ENCODE measurements around the gene RARRES1. TPM values are rescaled to one million over a fixed set of nuclear protein-coding genes. Genes with fewer than 3 reads are reported as not detected.
"Not testable (repeated sequence)": the region's sequence is repeated elsewhere in the genome, so short reads cannot be mapped to it uniquely, and the experiment has no call there.

The RARRES1 gene
- total and polyA plus RNA-seq, 5 donors, result 25.5 to 149 (median 62.9) TPM

DNA sequence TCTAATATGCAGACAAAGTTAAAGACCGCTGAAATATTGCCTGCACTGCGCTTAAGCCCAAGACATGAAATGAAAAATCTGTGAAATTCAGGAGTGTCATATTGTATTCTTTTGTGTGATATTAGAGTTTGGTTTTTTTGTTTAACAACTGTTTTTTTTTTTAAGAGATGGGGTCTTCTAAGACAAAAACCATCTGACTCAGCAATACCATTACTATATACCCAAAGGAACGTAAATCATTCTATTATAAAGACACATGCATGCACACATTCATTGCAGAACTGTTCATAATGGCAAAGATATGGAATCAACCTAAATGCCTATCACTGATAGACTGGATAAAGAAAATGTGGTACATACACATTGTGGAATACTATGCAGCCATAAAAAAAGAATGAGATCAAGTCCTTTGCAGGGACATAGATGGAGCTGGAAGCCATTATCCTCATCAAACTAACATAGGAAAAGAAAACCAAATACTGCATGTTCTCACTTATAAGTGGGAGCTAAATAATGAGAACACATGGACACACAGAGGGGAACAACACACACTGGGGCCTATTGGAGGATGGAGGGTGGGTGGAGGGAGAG, 38.3 kb downstream of the RARRES1 start:
- intact Hi-C loops (cut with DNase I); ATAC-seq; H3K4me3 ChIP-seq (ENCODE audit: low read length); DNase-seq; H3K9me3 ChIP-seq (ENCODE audit: control insufficient read depth, low read length); H3K4me1 ChIP-seq (ENCODE audit: control insufficient read depth, insufficient read depth, low read length); H3K27me3 ChIP-seq (ENCODE audit: control insufficient read depth, insufficient read depth); H3K27ac ChIP-seq (ENCODE audit: low read length): not testable (repeated sequence)
- WGBS, result 98% methylated on average over 3 of the region's 3 CpGs

GRCh38 chr3:158685159-158685558, 47.1 kb downstream of the RARRES1 start:
- H3K9me3 ChIP-seq (ENCODE audit: control insufficient read depth, low read length), result no peaks in the 10 kb centered on the region
- WGBS, result 88% methylated on average over 2 of the region's 2 CpGs
- H3K4me1 ChIP-seq (ENCODE audit: control insufficient read depth, insufficient read depth, low read length), result no peaks in the 10 kb centered on the region
- intact Hi-C loops (cut with DNase I), result no loop called here
- ATAC-seq (no peak), DNase-seq (no peak)
- no peak overlapping the region for H3K27ac ChIP-seq (ENCODE audit: low read length)
- H3K4me3 ChIP-seq (ENCODE audit: low read length), result no peak overlapping the region
- no peaks in the 10 kb centered on the region for H3K27me3 ChIP-seq (ENCODE audit: control insufficient read depth, insufficient read depth)

- H3K4me3 ChIP-seq (ENCODE audit: low read length), result no peak overlapping the region
- 95% methylated on average over 5 of the region's 5 CpGs for WGBS
- intact Hi-C loops (cut with DNase I), result no loop called here
- DNase-seq (no peak), ATAC-seq (no peak)
- no peaks in the 10 kb centered on the region for H3K9me3 ChIP-seq (ENCODE audit: control insufficient read depth, low read length)
- H3K4me1 ChIP-seq (ENCODE audit: control insufficient read depth, insufficient read depth, low read length), result no peaks in the 10 kb centered on the region
- H3K27me3 ChIP-seq (ENCODE audit: control insufficient read depth, insufficient read depth), result no peaks in the 10 kb centered on the region
- H3K27ac ChIP-seq (ENCODE audit: low read length), result no peak overlapping the region
These were observed 48.9 kb downstream of the RARRES1 start for GRCh38 chr3:158683230-158683962.

DNA sequence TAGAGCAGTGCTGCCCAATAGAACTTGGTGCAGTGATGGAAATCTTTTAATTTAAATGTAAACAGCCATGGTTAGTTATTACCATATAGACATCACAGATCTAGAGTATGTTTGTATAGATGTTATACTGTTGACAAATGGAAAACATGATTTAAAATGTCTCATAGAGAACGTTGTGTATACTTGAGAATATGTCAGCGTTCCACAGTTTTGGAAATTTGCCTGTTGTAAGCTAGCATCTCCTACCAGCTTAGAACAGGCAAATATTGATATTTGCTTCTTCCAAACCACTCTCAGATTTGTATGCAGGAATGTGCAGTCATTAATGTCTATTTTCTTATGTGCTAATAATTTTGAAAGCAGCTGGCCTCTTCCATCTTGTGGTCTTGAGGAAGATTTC, 51.4 kb downstream of the RARRES1 start:
- WGBS, result 89% methylated on average over 2 of the region's 2 CpGs
- DNase-seq (no peak), ATAC-seq (no peak)
- H3K27me3 ChIP-seq (ENCODE audit: control insufficient read depth, insufficient read depth), result no peaks in the 10 kb centered on the region
- no peak overlapping the region for H3K27ac ChIP-seq (ENCODE audit: low read length)
- H3K9me3 ChIP-seq (ENCODE audit: control insufficient read depth, low read length), result no peaks in the 10 kb centered on the region
- no peaks in the 10 kb centered on the region for H3K4me1 ChIP-seq (ENCODE audit: control insufficient read depth, insufficient read depth, low read length)
- no peak overlapping the region for H3K4me3 ChIP-seq (ENCODE audit: low read length)
- intact Hi-C loops (cut with DNase I), result no loop called here

DNA sequence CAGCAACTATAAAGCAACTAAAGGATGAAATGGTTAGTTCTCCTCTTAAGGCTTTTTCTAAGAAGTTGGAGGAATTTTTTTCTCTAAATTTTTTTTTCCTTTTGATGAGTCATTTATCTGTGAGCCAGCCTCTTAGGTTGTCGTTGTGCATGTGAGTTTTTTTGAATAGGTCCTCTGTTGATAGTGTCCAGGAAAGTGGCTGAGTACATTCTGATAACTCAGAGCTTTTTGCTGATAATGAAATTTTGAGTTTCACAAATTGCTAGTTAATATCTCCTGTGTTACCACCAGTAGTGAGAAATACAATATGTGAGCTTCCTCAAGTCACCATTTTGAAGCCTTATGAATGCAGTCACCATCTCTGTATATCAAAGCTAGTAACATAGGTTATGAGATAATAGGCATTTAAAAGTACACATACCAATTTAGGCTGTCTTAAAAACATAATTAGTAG, 52.7 kb downstream of the RARRES1 start:
- Histone ChIP-seq H3K4me3 (ENCODE audit: low read length) (no peak overlapping the region), H3K9me3 (ENCODE audit: control insufficient read depth, low read length) (no peaks in the 10 kb centered on the region), H3K27ac (ENCODE audit: low read length) (no peak overlapping the region), H3K4me1 (ENCODE audit: control insufficient read depth, insufficient read depth, low read length) (no peaks in the 10 kb centered on the region), H3K27me3 (ENCODE audit: control insufficient read depth, insufficient read depth) (no peaks in the 10 kb centered on the region)
- ATAC-seq (no peak), DNase-seq (no peak)
- intact Hi-C loops (cut with DNase I), result no loop called here
- 22% methylated on average over 1 of the region's 1 CpG for WGBS

- Histone ChIP-seq H3K4me1 (ENCODE audit: control insufficient read depth, insufficient read depth, low read length) (no peaks in the 10 kb centered on the region), H3K9me3 (ENCODE audit: control insufficient read depth, low read length) (no peaks in the 10 kb centered on the region), H3K27ac (ENCODE audit: low read length) (no peak overlapping the region), H3K4me3 (ENCODE audit: low read length) (no peak overlapping the region), H3K27me3 (ENCODE audit: control insufficient read depth, insufficient read depth) (no peaks in the 10 kb centered on the region)
- DNase-seq, result no peak
- ATAC-seq, result no peak
- intact Hi-C loops (cut with DNase I), result no loop called here
- WGBS, result 92% methylated on average over 2 of the region's 2 CpGs
These were observed 53.6 kb downstream of the RARRES1 start for GRCh38 chr3:158678687-158679086.

DNA sequence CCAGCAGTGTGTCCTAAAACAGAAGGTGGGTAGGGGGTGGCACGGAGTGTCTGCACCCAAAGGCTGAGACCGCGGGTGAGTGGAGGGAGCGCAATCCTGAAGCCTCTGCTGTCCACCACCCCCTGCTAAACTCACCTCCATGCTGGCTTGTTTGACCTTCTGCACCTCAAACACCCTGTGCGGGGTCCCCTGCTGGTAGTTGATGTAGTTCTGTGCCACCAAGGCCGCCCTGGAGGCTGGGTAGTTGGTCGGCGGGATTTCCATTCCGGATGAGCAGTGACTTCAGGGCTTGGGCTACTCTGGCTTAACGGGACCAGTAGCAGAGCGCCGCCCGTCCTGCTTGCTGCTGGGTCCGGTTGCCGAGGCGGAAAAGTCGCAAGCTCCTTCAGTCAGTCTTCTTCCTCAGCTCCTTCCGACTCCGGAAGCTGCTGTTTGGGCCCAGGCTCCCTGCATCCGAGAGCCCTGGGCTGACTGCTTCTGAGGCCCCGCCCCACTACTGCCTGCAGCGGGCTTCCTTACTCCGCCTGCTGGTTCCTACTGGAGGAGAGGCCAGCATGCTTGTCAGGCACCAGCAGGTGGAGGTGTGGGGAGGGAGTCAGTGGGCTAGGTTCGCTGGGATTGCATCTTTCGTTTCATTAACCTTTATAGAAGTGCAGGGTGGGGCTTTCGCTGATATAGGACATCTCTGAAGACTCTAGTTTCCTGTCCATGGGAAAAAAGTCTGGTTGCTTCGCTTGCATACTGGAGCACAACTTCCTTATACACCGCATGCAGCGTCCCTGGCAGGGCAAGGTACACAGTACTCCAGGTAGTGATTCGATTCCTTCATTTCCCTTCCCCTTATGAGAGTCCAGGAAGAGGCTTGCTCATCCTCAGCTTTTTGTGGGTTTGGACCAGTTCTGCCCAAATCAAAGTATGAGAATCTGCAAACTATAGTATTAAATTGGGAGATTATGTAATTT, 59.8 kb downstream of the RARRES1 start, which contains the start of gene LXN:
LXN (minus strand) TSS at position 434 of the 962 bp plus-strand sequence; CDS start at position 264, 170 bp downstream.
- 16% methylated on average over 30 of the region's 30 CpGs for WGBS
- Histone ChIP-seq H3K27me3 (ENCODE audit: control insufficient read depth, insufficient read depth) (no peaks in the 10 kb centered on the region), H3K27ac (ENCODE audit: low read length) (peak within 1 kb of the TSS; percentile 75), H3K4me1 (ENCODE audit: control insufficient read depth, insufficient read depth, low read length) (no peaks in the 10 kb centered on the region), H3K9me3 (ENCODE audit: control insufficient read depth, low read length) (no peaks in the 10 kb centered on the region), H3K4me3 (ENCODE audit: low read length) (peak within 1 kb of the TSS; percentile 63)
- peak; percentile 99 for ATAC-seq
- peak; percentile 86 to 94 (median 92) for DNase-seq
- intact Hi-C loops (cut with DNase I), result no loop called here

GRCh38 chr3:158671821-158672214, 60.4 kb downstream of the RARRES1 start:
- DNase-seq, result no peak
- intact Hi-C loops (cut with DNase I), result no loop called here
- WGBS, result 27% methylated on average over 6 of the region's 6 CpGs

GRCh38 chr3:158668506-158668905, 63.8 kb downstream of the RARRES1 start:
- WGBS, result 70% methylated on average over 2 of the region's 2 CpGs
- no peak for ATAC-seq
- Histone ChIP-seq H3K27me3 (ENCODE audit: control insufficient read depth, insufficient read depth) (no peaks in the 10 kb centered on the region), H3K4me3 (ENCODE audit: low read length) (no peak overlapping the region), H3K9me3 (ENCODE audit: control insufficient read depth, low read length) (no peaks in the 10 kb centered on the region), H3K4me1 (ENCODE audit: control insufficient read depth, insufficient read depth, low read length) (no peaks in the 10 kb centered on the region), H3K27ac (ENCODE audit: low read length) (no peak overlapping the region)
- DNase-seq, result no peak
- intact Hi-C loops (cut with DNase I), result loop anchor here in 3 of 4 donors (10.0 kb wide), 1 partner anchor 126 kb away; no protein-coding TSS in a partner anchor

More at GRCh38 chr3:158671821-158672214, 60.4 kb downstream of the RARRES1 start:
- Histone ChIP-seq H3K4me1 (ENCODE audit: control insufficient read depth, insufficient read depth, low read length) (no peaks in the 10 kb centered on the region), H3K27me3 (ENCODE audit: control insufficient read depth, insufficient read depth) (no peaks in the 10 kb centered on the region), H3K27ac (ENCODE audit: low read length) (peak overlapping the region; percentile 75), H3K9me3 (ENCODE audit: control insufficient read depth, low read length) (no peaks in the 10 kb centered on the region), H3K4me3 (ENCODE audit: low read length) (peak overlapping the region; percentile 63)
- peak; percentile 20 to 25 for ATAC-seq

DNA sequence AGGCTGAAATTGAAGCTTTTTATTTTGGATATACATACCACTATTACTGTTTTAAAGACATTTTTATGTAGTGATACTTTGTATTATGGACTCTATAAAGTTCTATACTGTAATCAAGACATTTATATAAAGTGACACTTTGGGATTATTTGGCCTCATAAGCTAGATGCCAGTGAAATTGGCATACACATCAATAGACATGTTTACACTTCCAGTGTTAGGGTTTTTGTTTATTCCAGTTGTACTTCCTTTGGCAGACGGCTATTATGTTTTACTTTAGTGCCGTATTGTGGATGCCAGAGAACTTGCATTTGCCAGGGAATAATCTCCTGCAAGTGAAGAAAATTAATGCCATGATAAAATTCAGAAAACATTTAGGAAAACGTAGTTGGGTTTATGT, 65.8 kb downstream of the RARRES1 start:
- Histone ChIP-seq H3K4me1 (ENCODE audit: control insufficient read depth, insufficient read depth, low read length) (no peaks in the 10 kb centered on the region), H3K4me3 (ENCODE audit: low read length) (no peak overlapping the region), H3K27me3 (ENCODE audit: control insufficient read depth, insufficient read depth) (no peaks in the 10 kb centered on the region), H3K27ac (ENCODE audit: low read length) (no peak overlapping the region), H3K9me3 (ENCODE audit: control insufficient read depth, low read length) (no peaks in the 10 kb centered on the region)
- DNase-seq (no peak), ATAC-seq (no peak)
- WGBS, result 70% methylated on average over 3 of the region's 3 CpGs
- intact Hi-C loops (cut with DNase I), result loop anchor here in 3 of 4 donors (10.0 kb wide), 1 partner anchor 128 kb away; no protein-coding TSS in a partner anchor

Data from right cardiac atrium (tissue), 5 donors.